ENCODE measurements around the gene HMGXB4.

The HMGXB4 gene

GRCh38 chr22:35322126-35322525, 64.8 kb downstream of the HMGXB4 start:
- no peak for DNase-seq
- Mint-ChIP-seq H3K4me1 (ENCODE audit: low read depth) (no peaks in the 10 kb centered on the region), H3K27ac (no peak overlapping the region), H3K9me3 (no peaks in the 10 kb centered on the region), H3K36me3 (ENCODE audit: low read depth) (peaks cover 78% of the 10 kb centered on the region), H3K27me3 (no peaks in the 10 kb centered on the region), H3K4me3 (no peak overlapping the region)

DNA sequence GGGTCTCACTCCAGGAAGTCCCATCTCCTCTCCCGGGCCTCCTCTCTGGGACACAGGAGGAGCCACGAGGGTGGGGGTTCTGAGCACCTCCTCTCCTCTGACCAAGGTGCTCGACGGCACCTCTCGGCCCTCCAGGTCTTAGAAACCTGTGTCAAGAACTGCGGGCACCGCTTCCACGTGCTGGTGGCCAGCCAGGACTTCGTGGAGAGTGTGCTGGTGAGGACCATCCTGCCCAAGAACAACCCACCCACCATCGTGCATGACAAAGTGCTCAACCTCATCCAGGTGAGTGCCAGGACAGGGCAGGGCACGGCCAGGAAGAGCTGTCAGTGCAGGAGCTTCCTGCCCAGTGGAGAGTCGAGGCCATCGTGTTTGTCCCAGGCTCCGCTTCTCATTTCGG, 65.6 kb downstream of the HMGXB4 start:
- DNase-seq, result no peak
- H3K4me3 Mint-ChIP-seq, result no peak overlapping the region
- peaks cover 81% of the 10 kb centered on the region for H3K36me3 Mint-ChIP-seq (ENCODE audit: low read depth)
- no peaks in the 10 kb centered on the region for H3K27me3 Mint-ChIP-seq
- no peaks in the 10 kb centered on the region for H3K4me1 Mint-ChIP-seq (ENCODE audit: low read depth)
- peak overlapping the region; percentile 40 for H3K27ac Mint-ChIP-seq
- H3K9me3 Mint-ChIP-seq, result no peaks in the 10 kb centered on the region

DNA sequence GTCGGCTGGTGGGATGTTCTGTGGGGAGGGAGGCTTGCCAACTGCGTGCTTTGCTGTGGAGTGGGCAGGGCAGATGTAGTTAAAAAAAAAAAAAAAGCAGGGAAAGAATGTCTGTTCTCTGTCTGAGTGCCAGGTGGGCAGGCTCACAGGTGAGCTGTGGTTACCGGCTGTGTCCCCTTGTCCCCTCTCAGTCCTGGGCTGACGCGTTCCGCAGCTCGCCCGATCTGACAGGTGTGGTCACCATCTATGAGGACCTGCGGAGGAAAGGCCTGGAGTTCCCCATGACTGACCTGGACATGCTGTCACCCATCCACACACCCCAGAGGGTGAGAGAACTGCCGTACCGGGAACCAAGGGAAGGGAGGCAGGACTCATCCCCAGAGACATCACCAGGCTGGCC, 66.0 kb downstream of the HMGXB4 start:
- peaks cover 4% of the 10 kb centered on the region for H3K4me1 Mint-ChIP-seq (ENCODE audit: low read depth)
- H3K4me3 Mint-ChIP-seq, result no peak overlapping the region
- peaks cover 82% of the 10 kb centered on the region for H3K36me3 Mint-ChIP-seq (ENCODE audit: low read depth)
- H3K9me3 Mint-ChIP-seq, result no peaks in the 10 kb centered on the region
- no peak for DNase-seq
- no peak overlapping the region for H3K27ac Mint-ChIP-seq
- no peaks in the 10 kb centered on the region for H3K27me3 Mint-ChIP-seq

DNA sequence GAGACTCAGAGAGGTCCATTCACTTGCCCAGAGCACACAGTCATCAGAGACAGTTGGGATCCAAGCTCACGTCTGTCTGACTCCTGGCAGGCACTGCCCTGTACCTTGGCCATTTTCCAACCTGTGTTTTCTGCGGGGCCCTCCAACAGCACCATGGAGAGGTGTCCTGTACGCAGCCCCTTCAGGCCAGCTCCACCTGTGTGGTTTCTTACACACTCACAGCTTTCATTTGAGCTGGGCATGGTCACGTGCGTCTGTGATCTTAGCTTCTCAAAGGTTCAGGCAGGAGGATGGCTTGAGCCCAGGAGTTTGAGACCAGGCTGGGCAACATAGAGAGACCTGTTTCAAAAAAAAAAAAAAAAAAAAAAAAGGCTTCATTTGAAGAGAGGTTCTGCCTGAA, 66.8 kb downstream of the HMGXB4 start:
- DNase-seq, result no peak
- no peaks in the 10 kb centered on the region for H3K9me3 Mint-ChIP-seq
- H3K27me3 Mint-ChIP-seq, result no peaks in the 10 kb centered on the region
- H3K36me3 Mint-ChIP-seq (ENCODE audit: low read depth), result peaks cover 80% of the 10 kb centered on the region
- H3K4me3 Mint-ChIP-seq, result no peak overlapping the region
- peaks cover 5% of the 10 kb centered on the region for H3K4me1 Mint-ChIP-seq (ENCODE audit: low read depth)
- H3K27ac Mint-ChIP-seq, result no peak overlapping the region

GRCh38 chr22:35324762-35325161, 67.5 kb downstream of the HMGXB4 start:
- H3K27me3 Mint-ChIP-seq, result no peaks in the 10 kb centered on the region
- DNase-seq, result no peak
- H3K36me3 Mint-ChIP-seq (ENCODE audit: low read depth), result peaks cover 80% of the 10 kb centered on the region
- no peaks in the 10 kb centered on the region for H3K9me3 Mint-ChIP-seq
- H3K4me1 Mint-ChIP-seq (ENCODE audit: low read depth), result peaks cover 12% of the 10 kb centered on the region
- no peak overlapping the region for H3K4me3 Mint-ChIP-seq
- H3K27ac Mint-ChIP-seq, result no peak overlapping the region

GRCh38 chr22:35325209-35325608, 67.9 kb downstream of the HMGXB4 start:
- Mint-ChIP-seq H3K27me3 (no peaks in the 10 kb centered on the region), H3K27ac (no peak overlapping the region), H3K36me3 (ENCODE audit: low read depth) (peaks cover 81% of the 10 kb centered on the region), H3K9me3 (no peaks in the 10 kb centered on the region), H3K4me1 (ENCODE audit: low read depth) (peaks cover 16% of the 10 kb centered on the region), H3K4me3 (no peak overlapping the region)
- DNase-seq, result no peak

GRCh38 chr22:35326854-35327562, 69.7 kb downstream of the HMGXB4 start:
- no peak overlapping the region for H3K27ac Mint-ChIP-seq
- no peak overlapping the region for H3K4me3 Mint-ChIP-seq
- H3K9me3 Mint-ChIP-seq, result no peaks in the 10 kb centered on the region
- no peaks in the 10 kb centered on the region for H3K27me3 Mint-ChIP-seq
- H3K4me1 Mint-ChIP-seq (ENCODE audit: low read depth), result peaks cover 25% of the 10 kb centered on the region
- H3K36me3 Mint-ChIP-seq (ENCODE audit: low read depth), result peaks cover 86% of the 10 kb centered on the region
- no peak for DNase-seq

GRCh38 chr22:35327690-35328471, 70.6 kb downstream of the HMGXB4 start:
- no peak overlapping the region for H3K27ac Mint-ChIP-seq
- H3K4me1 Mint-ChIP-seq (ENCODE audit: low read depth), result peaks cover 26% of the 10 kb centered on the region
- no peak for DNase-seq
- no peaks in the 10 kb centered on the region for H3K9me3 Mint-ChIP-seq
- no peak overlapping the region for H3K4me3 Mint-ChIP-seq
- H3K36me3 Mint-ChIP-seq (ENCODE audit: low read depth), result peaks cover 86% of the 10 kb centered on the region
- no peaks in the 10 kb centered on the region for H3K27me3 Mint-ChIP-seq

DNA sequence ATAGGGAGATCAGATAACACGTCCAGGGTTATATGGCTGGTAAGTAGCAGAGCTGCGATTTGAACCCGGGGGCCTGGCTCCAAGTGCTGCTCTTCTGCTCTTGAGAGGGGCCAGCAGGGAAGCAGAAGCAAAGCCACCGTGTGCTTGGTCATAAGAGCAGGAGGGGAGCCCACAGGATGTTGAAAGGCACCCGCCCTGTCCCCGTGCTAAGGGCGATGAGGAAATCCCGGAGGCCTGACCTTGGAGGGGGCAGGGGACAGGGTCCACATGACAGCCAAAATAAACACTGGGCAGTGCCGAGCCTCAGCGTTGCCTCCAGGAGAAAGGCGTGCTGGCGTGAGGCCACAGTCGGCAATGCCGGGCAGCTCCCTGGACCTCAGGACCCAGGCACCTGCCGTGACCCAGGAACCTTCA, 71.2 kb downstream of the HMGXB4 start:
- DNase-seq, result no peak
- Mint-ChIP-seq H3K4me1 (ENCODE audit: low read depth) (peaks cover 26% of the 10 kb centered on the region), H3K27ac (no peak overlapping the region), H3K4me3 (no peak overlapping the region), H3K36me3 (ENCODE audit: low read depth) (peaks cover 85% of the 10 kb centered on the region), H3K27me3 (no peaks in the 10 kb centered on the region), H3K9me3 (no peaks in the 10 kb centered on the region)

DNA sequence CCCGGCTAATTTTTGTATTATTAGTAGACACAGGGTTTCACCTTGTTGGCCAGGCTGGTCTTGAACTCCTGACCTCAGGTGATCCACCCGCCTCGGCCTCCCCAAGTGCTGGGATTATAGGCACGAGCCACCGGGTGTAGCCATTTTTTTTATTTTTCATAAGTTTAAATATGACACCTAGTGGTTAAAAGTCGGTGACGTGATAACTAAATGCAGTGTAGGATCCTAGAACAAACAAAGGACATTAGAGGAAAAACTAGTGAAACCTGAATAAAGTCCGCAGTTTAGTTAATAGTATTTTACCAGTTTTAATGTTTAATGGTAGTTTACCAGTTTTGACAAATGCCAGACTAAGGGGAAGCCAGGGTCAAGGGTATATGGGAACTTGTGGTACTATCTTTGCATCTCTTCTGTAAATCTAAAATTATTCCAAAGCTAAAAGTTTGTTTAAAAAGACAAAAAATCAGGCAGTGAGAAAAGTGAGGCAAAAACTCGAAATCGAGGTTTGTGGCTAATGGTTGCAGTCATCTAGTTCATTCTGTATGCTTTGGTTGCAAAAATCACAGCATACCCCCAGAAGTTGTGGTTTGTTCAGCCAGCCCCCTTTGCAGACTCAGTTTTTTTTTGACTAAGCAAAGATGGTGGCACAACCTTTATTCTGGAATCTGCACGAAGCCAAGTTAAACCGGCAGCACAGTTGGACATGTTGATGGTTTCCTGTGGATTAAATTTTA, 72.0 kb downstream of the HMGXB4 start:
- H3K4me3 Mint-ChIP-seq, result peak overlapping the region; percentile 81
- DNase-seq, result no peak
- H3K27me3 Mint-ChIP-seq, result no peaks in the 10 kb centered on the region
- peak overlapping the region; percentile 96 for H3K27ac Mint-ChIP-seq
- peaks cover 33% of the 10 kb centered on the region for H3K4me1 Mint-ChIP-seq (ENCODE audit: low read depth)
- no peaks in the 10 kb centered on the region for H3K9me3 Mint-ChIP-seq
- peaks cover 85% of the 10 kb centered on the region for H3K36me3 Mint-ChIP-seq (ENCODE audit: low read depth)

GRCh38 chr22:35330258-35330861, 73.1 kb downstream of the HMGXB4 start:
- DNase-seq, result peak; percentile 77
- H3K36me3 Mint-ChIP-seq (ENCODE audit: low read depth), result peaks cover 84% of the 10 kb centered on the region
- H3K27me3 Mint-ChIP-seq, result no peaks in the 10 kb centered on the region
- H3K9me3 Mint-ChIP-seq, result no peaks in the 10 kb centered on the region
- H3K27ac Mint-ChIP-seq, result peak overlapping the region; percentile 96
- peaks cover 40% of the 10 kb centered on the region for H3K4me1 Mint-ChIP-seq (ENCODE audit: low read depth)
- peak overlapping the region; percentile 81 for H3K4me3 Mint-ChIP-seq

- H3K9me3 Mint-ChIP-seq, result no peaks in the 10 kb centered on the region
- no peak overlapping the region for H3K4me3 Mint-ChIP-seq
- no peak for DNase-seq
- H3K27ac Mint-ChIP-seq, result no peak overlapping the region
- peaks cover 46% of the 10 kb centered on the region for H3K4me1 Mint-ChIP-seq (ENCODE audit: low read depth)
- H3K36me3 Mint-ChIP-seq (ENCODE audit: low read depth), result peaks cover 76% of the 10 kb centered on the region
- no peaks in the 10 kb centered on the region for H3K27me3 Mint-ChIP-seq
Observed at GRCh38 chr22:35332278-35332677, 75.0 kb downstream of the HMGXB4 start.

DNA sequence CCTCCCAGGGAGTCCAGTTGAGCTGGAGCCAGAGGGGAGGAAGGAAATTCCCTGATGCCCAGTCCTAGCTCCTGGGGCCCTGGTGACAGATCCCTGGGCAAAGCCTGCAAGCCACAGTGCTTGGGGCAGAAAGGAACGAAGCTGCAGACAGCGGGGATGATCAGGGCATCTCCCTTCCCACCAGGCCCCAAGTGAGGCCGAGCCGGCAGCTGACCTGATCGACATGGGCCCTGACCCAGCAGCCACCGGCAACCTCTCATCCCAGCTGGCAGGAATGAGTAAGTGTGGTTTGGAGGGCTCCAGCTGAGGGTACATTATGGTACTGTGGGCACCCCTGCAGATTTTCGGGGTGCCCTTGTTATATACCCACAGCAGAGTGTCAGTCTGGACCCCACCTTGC, 75.9 kb downstream of the HMGXB4 start:
- peaks cover 74% of the 10 kb centered on the region for H3K36me3 Mint-ChIP-seq (ENCODE audit: low read depth)
- peak overlapping the region; percentile 50 for H3K27ac Mint-ChIP-seq
- DNase-seq, result no peak
- H3K4me1 Mint-ChIP-seq (ENCODE audit: low read depth), result peaks cover 42% of the 10 kb centered on the region
- no peak overlapping the region for H3K4me3 Mint-ChIP-seq
- H3K9me3 Mint-ChIP-seq, result no peaks in the 10 kb centered on the region
- no peaks in the 10 kb centered on the region for H3K27me3 Mint-ChIP-seq

- peaks cover 74% of the 10 kb centered on the region for H3K36me3 Mint-ChIP-seq (ENCODE audit: low read depth)
- H3K27me3 Mint-ChIP-seq, result no peaks in the 10 kb centered on the region
- no peak overlapping the region for H3K4me3 Mint-ChIP-seq
- peak; percentile 49 for DNase-seq
- H3K9me3 Mint-ChIP-seq, result no peaks in the 10 kb centered on the region
- H3K27ac Mint-ChIP-seq, result peak overlapping the region; percentile 68
- peaks cover 41% of the 10 kb centered on the region for H3K4me1 Mint-ChIP-seq (ENCODE audit: low read depth)
Observed at GRCh38 chr22:35334004-35334403, 76.7 kb downstream of the HMGXB4 start.
